Bronchial epithelial cell (primary cell): ENCODE results near the gene EMID1. TPM values are rescaled to one million over a fixed set of nuclear protein-coding genes. Genes with fewer than 3 reads are reported as not detected.

Source experiments
- DNase-seq: peaks from one replicate; pipeline ENCODE4 v3.0.0-alpha.2; 2010; ENCODE audit warnings: low read depth
- FAIRE-seq: peaks from 2 replicates; lab custom pipeline; 2011; peaks lifted over from hg19 to GRCh38; lab: Jason Lieb, UNC
- H3K27me3 ChIP-seq: 2 replicates; pipeline ENCODE4 v1.5.1; 2011; ENCODE audit warnings: low read length; ENCODE audit not compliant: control insufficient read depth, insufficient read depth
- H3K36me3 ChIP-seq: 2 replicates; pipeline ENCODE4 v1.5.1; 2011; ENCODE audit warnings: low read length; ENCODE audit not compliant: control insufficient read depth, insufficient read depth
- H3K4me3 ChIP-seq: 2 replicates; pipeline ENCODE4 v1.5.1; 2011; ENCODE audit warnings: mild to moderate bottlenecking, low read depth, low read length, control low read depth
- total RNA-seq: library from RNA; depleted of rRNA; stranded (reverse); fragments of >200 nt; gene quantifications from 2 replicates; pipeline ENCODE4 v1.2.1, GENCODE V29; 2014
- TF ChIP-seq, protein P1 (sequence below): IDR thresholded peaks from 2 replicates; pipeline ENCODE4 v1.5.1; 2011; ENCODE audit warnings: mild to moderate bottlenecking, moderate library complexity, low read length, control low read depth, inconsistent platforms; ENCODE audit not compliant: insufficient read depth, severe bottlenecking

EMID1 gene
- total RNA-seq, 1 donor from 2014 or later: not detected

- H3K4me3 ChIP-seq: no peak overlapping the region
- DNase-seq (no peak), FAIRE-seq (peak; percentile 23)
- no peaks in the 10 kb centered on the region for H3K36me3 ChIP-seq
- H3K27me3 ChIP-seq: peaks cover 18% of the 10 kb centered on the region
- TF ChIP-seq, protein P1, sequence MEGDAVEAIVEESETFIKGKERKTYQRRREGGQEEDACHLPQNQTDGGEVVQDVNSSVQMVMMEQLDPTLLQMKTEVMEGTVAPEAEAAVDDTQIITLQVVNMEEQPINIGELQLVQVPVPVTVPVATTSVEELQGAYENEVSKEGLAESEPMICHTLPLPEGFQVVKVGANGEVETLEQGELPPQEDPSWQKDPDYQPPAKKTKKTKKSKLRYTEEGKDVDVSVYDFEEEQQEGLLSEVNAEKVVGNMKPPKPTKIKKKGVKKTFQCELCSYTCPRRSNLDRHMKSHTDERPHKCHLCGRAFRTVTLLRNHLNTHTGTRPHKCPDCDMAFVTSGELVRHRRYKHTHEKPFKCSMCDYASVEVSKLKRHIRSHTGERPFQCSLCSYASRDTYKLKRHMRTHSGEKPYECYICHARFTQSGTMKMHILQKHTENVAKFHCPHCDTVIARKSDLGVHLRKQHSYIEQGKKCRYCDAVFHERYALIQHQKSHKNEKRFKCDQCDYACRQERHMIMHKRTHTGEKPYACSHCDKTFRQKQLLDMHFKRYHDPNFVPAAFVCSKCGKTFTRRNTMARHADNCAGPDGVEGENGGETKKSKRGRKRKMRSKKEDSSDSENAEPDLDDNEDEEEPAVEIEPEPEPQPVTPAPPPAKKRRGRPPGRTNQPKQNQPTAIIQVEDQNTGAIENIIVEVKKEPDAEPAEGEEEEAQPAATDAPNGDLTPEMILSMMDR: no peak
Measured at GRCh38 chr22:29208879-29209623, 3.4 kb downstream of the EMID1 start.

DNA sequence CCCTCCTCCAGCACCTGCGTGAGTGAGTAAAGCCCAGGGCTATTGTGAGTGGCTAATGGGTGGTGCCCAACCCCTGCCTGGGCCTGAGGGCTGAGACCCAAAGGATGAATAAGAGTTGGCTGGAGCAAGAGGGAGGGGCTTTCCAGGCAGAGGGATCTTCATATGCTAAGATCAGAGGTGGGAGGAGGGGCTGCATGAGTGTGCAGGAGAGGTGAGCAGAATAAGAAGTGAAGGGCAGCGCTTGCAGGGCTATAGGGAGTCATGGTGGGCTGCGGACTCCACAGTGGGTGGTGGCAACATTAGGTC is 3.9 kb downstream of the EMID1 start:
- H3K27me3 ChIP-seq: peaks cover 18% of the 10 kb centered on the region
- no peaks in the 10 kb centered on the region for H3K36me3 ChIP-seq
- FAIRE-seq (no peak), DNase-seq (peak; percentile 17)
- TF ChIP-seq, protein P1: no peak
- no peak overlapping the region for H3K4me3 ChIP-seq

DNA sequence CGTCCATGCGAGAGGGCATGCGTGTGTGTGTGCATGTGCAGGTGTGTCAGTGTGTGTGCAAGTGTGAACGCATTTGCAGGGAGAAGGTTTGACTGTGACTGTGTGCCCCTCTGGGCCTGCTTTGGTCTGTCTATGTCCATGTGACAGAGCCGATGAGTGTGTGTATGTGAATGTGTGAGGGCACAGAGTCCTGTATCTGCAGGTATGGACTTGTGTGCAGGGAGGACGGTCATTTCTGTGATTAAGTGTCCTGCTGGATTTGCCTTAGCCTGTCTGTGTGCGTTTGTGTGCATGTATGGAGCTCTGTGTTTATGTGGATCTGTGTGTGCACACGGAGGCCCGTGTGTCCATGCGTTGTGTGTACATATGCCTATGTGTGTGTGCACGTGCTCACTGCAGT is 5.4 kb downstream of the EMID1 start:
- DNase-seq (peak; percentile 83), FAIRE-seq (peak; percentile 96)
- no peak overlapping the region for H3K4me3 ChIP-seq
- TF ChIP-seq, protein P1: no peak
- H3K36me3 ChIP-seq: no peaks in the 10 kb centered on the region
- peaks cover 17% of the 10 kb centered on the region for H3K27me3 ChIP-seq

- FAIRE-seq (no peak), DNase-seq (no peak)
- TF ChIP-seq, protein P1: no peak
- Histone ChIP-seq H3K4me3 (no peak overlapping the region), H3K27me3 (peaks cover 14% of the 10 kb centered on the region), H3K36me3 (no peaks in the 10 kb centered on the region)
Measured at GRCh38 chr22:29211466-29211865, 5.8 kb downstream of the EMID1 start.

- FAIRE-seq: no peak
Measured at GRCh38 chr22:29212743-29213142, 7.0 kb downstream of the EMID1 start.

More at GRCh38 chr22:29212743-29213142, 7.0 kb downstream of the EMID1 start:
- no peak overlapping the region for H3K4me3 ChIP-seq
- no peak for DNase-seq
- H3K27me3 ChIP-seq: peaks cover 7% of the 10 kb centered on the region
- TF ChIP-seq, protein P1: no peak
- H3K36me3 ChIP-seq: no peaks in the 10 kb centered on the region
